Nephron (organoid): ENCODE results near the gene SEMA5B.

ENCODE experiments used
- H3K27ac Mint-ChIP-seq, 3 experiments: 2 replicates each; pipeline ENCODE4 v1.8.0; 2020; ENCODE audit warnings: mixed read lengths in 3 of 3, mild to moderate bottlenecking in 2 of 3, moderate library complexity in 1 of 3
- H3K27me3 Mint-ChIP-seq: 2 replicates; pipeline ENCODE4 v1.8.0; 2021; ENCODE audit warnings: low read depth, mild to moderate bottlenecking, moderate library complexity, mixed read lengths
- H3K36me3 Mint-ChIP-seq: 2 replicates; pipeline ENCODE4 v1.8.0; 2020; ENCODE audit warnings: low read depth, mixed read lengths
- H3K4me1 Mint-ChIP-seq: 2 replicates; pipeline ENCODE4 v1.8.0; 2020; ENCODE audit warnings: mixed read lengths
- H3K4me3 Mint-ChIP-seq, 3 experiments: 2 replicates each; pipeline ENCODE4 v1.8.0; 2020; ENCODE audit warnings: mild to moderate bottlenecking in 3 of 3, mixed read lengths in 3 of 3, moderate library complexity in 2 of 3
- H3K9me3 Mint-ChIP-seq: 2 replicates; pipeline ENCODE4 v1.8.0; 2020; ENCODE audit warnings: mixed read lengths
- CTCF ChIP-seq, 3 experiments: fragments of 200-600 bp; sonication (generic); IDR thresholded peaks; one replicate each; pipeline ENCODE4 v1.5.0; 2021; ENCODE audit warnings: antibody characterized with exemption in 3 of 3; ENCODE audit not compliant: unreplicated experiment in 3 of 3

SEMA5B gene

GRCh38 chr3:122927726-122928125 is 99.8 kb downstream of the SEMA5B start:
- Mint-ChIP-seq H3K36me3 (no peaks in the 10 kb centered on the region), H3K9me3 (no peaks in the 10 kb centered on the region), H3K27me3 (peaks cover 11% of the 10 kb centered on the region), H3K4me1 (peaks cover 16% of the 10 kb centered on the region), H3K4me3 (no peak overlapping the region), H3K27ac (no peak overlapping the region)
- no peak for TF ChIP-seq CTCF (IDR thresholded peaks at IDR 0.05; ENCODE audit: unreplicated experiment in 3 of 3)

- Mint-ChIP-seq H3K4me1 (peaks cover 16% of the 10 kb centered on the region), H3K27ac (no peak overlapping the region), H3K27me3 (peaks cover 11% of the 10 kb centered on the region), H3K9me3 (no peaks in the 10 kb centered on the region), H3K4me3 (no peak overlapping the region), H3K36me3 (no peaks in the 10 kb centered on the region)
- no peak for TF ChIP-seq CTCF (IDR thresholded peaks at IDR 0.05; ENCODE audit: unreplicated experiment in 3 of 3)
These were observed 100.8 kb downstream of the SEMA5B start for GRCh38 chr3:122926811-122927210.

GRCh38 chr3:122926322-122926721 is 101.2 kb downstream of the SEMA5B start:
- no peaks in the 10 kb centered on the region for H3K36me3 Mint-ChIP-seq
- no peaks in the 10 kb centered on the region for H3K9me3 Mint-ChIP-seq
- H3K27me3 Mint-ChIP-seq = peaks cover 16% of the 10 kb centered on the region
- no peak overlapping the region for H3K27ac Mint-ChIP-seq
- no peak overlapping the region for H3K4me3 Mint-ChIP-seq
- H3K4me1 Mint-ChIP-seq = peaks cover 15% of the 10 kb centered on the region
- TF ChIP-seq CTCF (IDR thresholded peaks at IDR 0.05; ENCODE audit: unreplicated experiment in 3 of 3) = no peak

- no peaks in the 10 kb centered on the region for H3K9me3 Mint-ChIP-seq
- H3K27me3 Mint-ChIP-seq = peaks cover 21% of the 10 kb centered on the region
- H3K4me3 Mint-ChIP-seq = no peak overlapping the region
- no peak for TF ChIP-seq CTCF (IDR thresholded peaks at IDR 0.05; ENCODE audit: unreplicated experiment in 3 of 3)
- no peaks in the 10 kb centered on the region for H3K36me3 Mint-ChIP-seq
- H3K4me1 Mint-ChIP-seq = peaks cover 11% of the 10 kb centered on the region
- H3K27ac Mint-ChIP-seq = no peak overlapping the region
These were observed 101.8 kb downstream of the SEMA5B start for GRCh38 chr3:122925756-122926155.

- Mint-ChIP-seq H3K4me3 (no peak overlapping the region), H3K27me3 (peaks cover 36% of the 10 kb centered on the region), H3K4me1 (no peaks in the 10 kb centered on the region), H3K9me3 (no peaks in the 10 kb centered on the region), H3K36me3 (no peaks in the 10 kb centered on the region), H3K27ac (no peak overlapping the region)
- no peak for TF ChIP-seq CTCF (IDR thresholded peaks at IDR 0.05; ENCODE audit: unreplicated experiment in 3 of 3)
These were observed 103.5 kb downstream of the SEMA5B start for GRCh38 chr3:122924056-122924455.

GRCh38 chr3:122923611-122924010 is 104.0 kb downstream of the SEMA5B start:
- no peak for TF ChIP-seq CTCF (IDR thresholded peaks at IDR 0.05; ENCODE audit: unreplicated experiment in 3 of 3)
- H3K9me3 Mint-ChIP-seq = no peaks in the 10 kb centered on the region
- H3K4me3 Mint-ChIP-seq = no peak overlapping the region
- peaks cover 38% of the 10 kb centered on the region for H3K27me3 Mint-ChIP-seq
- H3K36me3 Mint-ChIP-seq = no peaks in the 10 kb centered on the region
- H3K4me1 Mint-ChIP-seq = no peaks in the 10 kb centered on the region
- H3K27ac Mint-ChIP-seq = no peak overlapping the region
